ENCODE data around the gene TREML4.

- no peak for TF ChIP-seq CTCF (IDR thresholded peaks at IDR 0.05)
- no peak for TF ChIP-seq EZH2 (IDR thresholded peaks at IDR 0.05; ENCODE audit: borderline replicate concordance, insufficient read depth, low read depth, low read length, poor library complexity, severe bottlenecking)
Measured at GRCh38 chr6:41224800-41225199, 3.3 kb upstream of the TREML4 start.
